KOPT-K1 (cell line): ENCODE measurements around the gene SHISAL1.

Experiments used
- H3K27ac ChIP-seq: fragments of 200-600 bp; sonication (generic); 2 replicates; pipeline ENCODE4 v1.5.1; 2016; ENCODE audit warnings: antibody characterized with exemption, mild to moderate bottlenecking, low read depth, low read length; ENCODE audit not compliant: poor library complexity, severe bottlenecking
- H3K36me3 ChIP-seq: fragments of 200-600 bp; sonication (generic); 2 replicates; pipeline ENCODE4 v1.5.1; 2017; ENCODE audit warnings: antibody characterized with exemption, mild to moderate bottlenecking, low read length, moderate library complexity; ENCODE audit not compliant: insufficient read depth
- H3K9me3 ChIP-seq: fragments of 200-600 bp; sonication (generic); 2 replicates; pipeline ENCODE4 v1.5.1; 2017; ENCODE audit warnings: antibody characterized with exemption, low read length, mild to moderate bottlenecking; ENCODE audit not compliant: insufficient read depth, poor library complexity, severe bottlenecking

The SHISAL1 gene

GRCh38 chr22:44335903-44336803, 23.4 kb upstream of the SHISAL1 start:
- Histone ChIP-seq H3K9me3 (no peaks in the 10 kb centered on the region), H3K36me3 (no peaks in the 10 kb centered on the region), H3K27ac (no peak overlapping the region)

DNA sequence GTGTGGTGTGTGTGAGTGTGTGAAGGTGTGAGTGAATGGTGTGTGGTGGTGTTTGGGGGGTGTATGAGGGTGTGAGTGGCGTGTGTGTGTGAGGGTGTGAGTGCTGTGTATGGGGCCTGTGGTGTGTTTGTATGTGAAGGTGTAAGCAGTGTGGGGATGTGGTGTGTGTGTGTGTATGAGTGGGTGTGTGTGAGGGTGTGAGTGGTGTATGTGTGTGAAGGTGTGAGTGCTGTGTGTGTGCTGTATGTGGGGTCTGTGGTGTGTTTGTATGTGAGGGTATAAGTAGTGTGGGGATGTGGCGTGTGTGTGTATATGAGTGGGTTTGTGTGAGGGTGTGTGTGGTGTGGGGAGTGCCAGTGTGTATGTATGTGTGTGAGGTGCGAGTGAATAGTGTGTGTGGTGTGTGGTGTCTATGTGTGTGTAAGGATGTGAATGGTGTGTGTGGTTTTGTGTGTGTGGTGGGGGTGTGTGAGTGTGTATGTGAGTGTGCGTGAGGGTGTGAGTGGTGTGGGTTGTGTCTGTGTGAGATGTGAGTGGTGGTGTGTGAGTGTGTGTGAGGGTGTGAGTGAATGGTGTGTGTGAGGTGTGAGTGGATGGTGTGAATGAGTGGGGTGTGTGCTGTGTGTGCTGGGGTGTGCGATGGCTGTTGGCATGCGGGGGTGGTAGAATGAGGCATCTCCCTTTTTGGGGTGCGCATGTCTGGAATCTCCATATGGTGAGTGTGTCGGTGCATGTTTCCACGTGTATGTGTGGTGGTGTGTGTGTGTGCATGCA, 22.5 kb upstream of the SHISAL1 start:
- H3K27ac ChIP-seq, result no peak overlapping the region
- no peaks in the 10 kb centered on the region for H3K36me3 ChIP-seq
- H3K9me3 ChIP-seq, result no peaks in the 10 kb centered on the region

DNA sequence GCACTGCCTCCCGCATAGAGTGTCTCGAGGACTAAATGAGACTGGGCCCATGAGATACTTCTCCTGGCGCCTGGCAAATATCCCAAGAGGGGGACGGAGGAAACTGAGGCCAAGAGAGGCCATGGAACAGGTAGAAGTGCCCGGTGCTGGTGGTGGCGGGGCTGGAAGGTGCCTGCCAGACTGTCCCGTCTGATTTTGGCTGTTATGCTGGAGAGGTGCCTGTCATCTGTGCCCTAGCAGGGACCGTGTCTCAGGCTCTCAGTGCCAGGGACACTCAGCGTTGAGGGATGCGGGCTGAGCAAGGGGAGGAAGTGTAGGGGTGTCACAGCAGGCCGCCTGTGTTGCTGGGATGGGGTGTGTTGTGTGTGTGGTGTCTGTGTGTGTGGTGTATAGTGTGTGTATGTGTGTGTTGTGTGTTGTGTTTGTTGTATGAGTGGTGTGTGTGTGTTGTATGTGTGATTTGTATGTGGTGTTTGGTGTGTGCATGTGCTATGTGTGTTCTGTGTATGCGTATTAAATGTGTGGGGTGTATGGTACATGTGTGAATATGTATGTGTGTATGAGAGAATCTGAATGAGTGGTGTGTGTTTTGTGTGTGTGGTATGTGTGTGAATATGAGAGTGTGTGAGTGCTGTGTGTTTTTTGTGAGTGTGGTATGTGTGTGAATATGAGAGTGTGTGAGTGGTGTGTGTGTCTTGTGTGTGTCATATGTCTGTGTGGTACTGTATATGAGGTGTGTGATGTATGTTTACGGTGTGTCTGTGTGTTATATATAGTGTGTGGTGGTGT, 21.3 kb upstream of the SHISAL1 start:
- no peaks in the 10 kb centered on the region for H3K36me3 ChIP-seq
- H3K9me3 ChIP-seq, result no peaks in the 10 kb centered on the region
- H3K27ac ChIP-seq, result no peak overlapping the region

GRCh38 chr22:44332946-44333345, 20.2 kb upstream of the SHISAL1 start:
- Histone ChIP-seq H3K9me3 (no peaks in the 10 kb centered on the region), H3K36me3 (no peaks in the 10 kb centered on the region), H3K27ac (no peak overlapping the region)

GRCh38 chr22:44331881-44332714, 19.3 kb upstream of the SHISAL1 start:
- Histone ChIP-seq H3K27ac (no peak overlapping the region), H3K9me3 (no peaks in the 10 kb centered on the region), H3K36me3 (no peaks in the 10 kb centered on the region)

DNA sequence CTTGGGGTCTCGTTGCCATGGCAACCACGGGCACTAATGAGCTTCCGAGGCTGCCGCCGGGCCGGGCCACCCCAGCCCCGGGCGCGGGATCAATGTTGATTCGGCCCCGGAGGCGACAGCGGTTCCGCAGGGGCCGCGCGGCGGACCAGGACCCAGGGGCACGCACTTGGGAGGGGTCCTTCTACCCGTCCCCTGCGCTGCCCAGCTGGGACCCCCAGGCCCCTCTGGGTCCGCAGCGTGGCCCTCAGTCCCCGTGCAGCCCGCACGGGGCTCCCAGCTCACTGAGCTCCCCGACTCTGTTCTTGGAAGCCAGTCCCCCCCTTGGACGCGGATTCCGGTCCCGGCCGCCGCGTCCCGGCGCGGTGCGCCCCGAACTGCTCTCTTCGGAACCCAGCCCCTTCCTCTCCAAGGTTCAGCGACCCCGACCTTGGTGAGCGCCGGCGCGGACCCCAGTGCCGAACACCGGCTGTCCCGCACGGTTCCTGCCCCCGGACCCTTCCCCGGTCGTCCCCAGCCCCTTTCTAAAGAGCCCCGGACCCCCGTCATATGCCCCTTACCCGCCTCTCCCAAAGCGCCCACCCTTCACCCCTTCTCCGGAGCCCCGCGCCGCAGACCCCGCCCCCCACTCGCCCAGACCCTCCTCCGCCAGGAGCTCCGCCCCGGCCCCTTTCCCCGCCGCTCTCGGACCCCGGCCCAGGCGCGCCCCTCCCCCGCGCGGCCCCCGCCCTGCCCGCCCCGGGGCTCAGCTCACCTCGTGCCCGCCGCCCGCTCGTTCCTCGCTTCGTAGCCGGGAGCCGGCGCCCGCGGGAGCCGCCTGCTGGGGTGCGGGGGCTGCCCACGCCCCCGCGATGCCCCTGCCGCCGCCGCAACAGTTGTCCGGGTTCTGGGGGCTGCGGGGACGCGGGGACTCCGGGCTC, 18.3 kb upstream of the SHISAL1 start:
- Histone ChIP-seq H3K9me3 (no peaks in the 10 kb centered on the region), H3K36me3 (no peaks in the 10 kb centered on the region), H3K27ac (no peak overlapping the region)

- no peaks in the 10 kb centered on the region for H3K9me3 ChIP-seq
- H3K36me3 ChIP-seq, result no peaks in the 10 kb centered on the region
- no peak overlapping the region for H3K27ac ChIP-seq
These were observed 17.5 kb upstream of the SHISAL1 start for GRCh38 chr22:44330188-44330743.

DNA sequence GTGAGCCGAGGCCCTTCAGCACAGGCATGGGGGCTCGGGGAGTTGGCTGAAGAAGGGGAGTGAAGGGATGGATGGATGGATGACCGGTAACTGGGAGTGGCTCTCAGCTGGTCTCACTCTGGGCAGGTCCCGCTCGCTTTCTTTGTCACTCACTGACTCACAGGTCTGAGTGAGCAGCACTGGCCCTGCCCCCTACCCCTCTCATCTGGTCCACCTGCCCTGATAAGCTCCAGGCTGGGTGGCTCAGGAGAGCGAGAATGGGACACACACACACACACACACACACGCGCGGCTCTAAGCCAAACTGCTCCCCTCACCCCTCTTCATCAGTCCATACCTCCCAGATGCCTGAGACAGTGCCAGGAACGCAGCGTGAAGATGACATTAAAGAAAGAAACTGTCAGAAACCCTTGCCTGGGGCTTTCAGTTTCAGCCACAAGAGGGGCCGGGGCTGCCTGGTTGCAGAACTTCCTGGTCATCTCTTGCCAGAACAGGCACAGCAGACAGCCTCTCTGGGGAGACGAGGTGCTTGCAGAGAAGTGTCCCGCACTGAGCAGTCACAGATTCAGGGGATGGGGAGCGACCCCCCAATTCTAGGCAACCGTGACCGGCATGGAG, 16.5 kb upstream of the SHISAL1 start:
- no peaks in the 10 kb centered on the region for H3K9me3 ChIP-seq
- no peak overlapping the region for H3K27ac ChIP-seq
- no peaks in the 10 kb centered on the region for H3K36me3 ChIP-seq

DNA sequence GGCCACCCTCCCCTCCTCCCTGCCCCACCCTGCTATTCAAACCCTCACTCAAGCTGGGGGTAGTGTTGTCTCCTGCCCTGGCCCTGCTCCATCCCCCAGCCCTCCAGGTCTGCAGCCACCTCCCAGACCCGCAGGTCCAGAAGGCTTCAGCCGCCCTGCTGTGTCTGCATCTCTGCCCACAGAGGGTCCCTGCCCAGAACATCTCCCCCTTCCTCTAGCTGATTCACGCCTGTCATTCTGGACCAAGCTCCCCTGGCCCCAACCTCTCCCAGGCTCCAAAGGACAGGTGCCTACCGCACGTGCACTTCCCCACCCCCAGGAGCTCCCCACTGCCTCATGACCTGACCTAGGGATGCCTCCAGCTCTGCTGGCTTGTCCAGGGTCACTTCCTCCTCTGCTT, 16.0 kb upstream of the SHISAL1 start:
- Histone ChIP-seq H3K27ac (no peak overlapping the region), H3K9me3 (no peaks in the 10 kb centered on the region), H3K36me3 (no peaks in the 10 kb centered on the region)

GRCh38 chr22:44328326-44328725, 15.6 kb upstream of the SHISAL1 start:
- Histone ChIP-seq H3K27ac (no peak overlapping the region), H3K36me3 (no peaks in the 10 kb centered on the region), H3K9me3 (no peaks in the 10 kb centered on the region)

GRCh38 chr22:44326491-44326885, 13.7 kb upstream of the SHISAL1 start:
- Histone ChIP-seq H3K27ac (no peak overlapping the region), H3K9me3 (no peaks in the 10 kb centered on the region), H3K36me3 (no peaks in the 10 kb centered on the region)

GRCh38 chr22:44325718-44326490, 13.2 kb upstream of the SHISAL1 start:
- no peaks in the 10 kb centered on the region for H3K36me3 ChIP-seq
- no peaks in the 10 kb centered on the region for H3K9me3 ChIP-seq
- no peak overlapping the region for H3K27ac ChIP-seq
